ENCODE measurements around the gene PDZD7.

PDZD7 gene

DNA sequence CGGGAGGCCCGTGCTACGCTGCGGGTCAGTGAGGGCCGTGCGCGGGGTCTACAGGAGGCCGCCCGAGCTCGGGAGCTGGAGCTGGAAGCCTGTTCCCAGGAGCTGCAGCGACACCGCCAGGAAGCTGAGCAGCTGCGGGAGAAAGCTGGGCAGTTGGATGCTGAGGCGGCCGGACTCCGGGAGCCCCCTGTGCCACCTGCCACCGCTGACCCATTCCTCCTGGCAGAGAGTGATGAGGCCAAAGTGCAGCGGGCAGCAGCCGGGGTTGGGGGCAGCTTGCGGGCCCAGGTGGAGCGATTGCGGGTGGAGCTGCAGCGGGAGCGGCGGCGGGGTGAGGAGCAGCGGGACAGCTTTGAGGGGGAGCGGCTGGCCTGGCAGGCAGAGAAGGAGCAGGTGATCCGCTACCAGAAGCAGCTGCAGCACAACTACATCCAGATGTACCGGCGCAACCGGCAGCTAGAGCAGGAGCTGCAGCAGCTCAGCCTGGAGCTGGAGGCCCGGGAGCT lies 24.3 kb downstream of the PDZD7 start (continued):
- TF ChIP-seq, protein P1, sequence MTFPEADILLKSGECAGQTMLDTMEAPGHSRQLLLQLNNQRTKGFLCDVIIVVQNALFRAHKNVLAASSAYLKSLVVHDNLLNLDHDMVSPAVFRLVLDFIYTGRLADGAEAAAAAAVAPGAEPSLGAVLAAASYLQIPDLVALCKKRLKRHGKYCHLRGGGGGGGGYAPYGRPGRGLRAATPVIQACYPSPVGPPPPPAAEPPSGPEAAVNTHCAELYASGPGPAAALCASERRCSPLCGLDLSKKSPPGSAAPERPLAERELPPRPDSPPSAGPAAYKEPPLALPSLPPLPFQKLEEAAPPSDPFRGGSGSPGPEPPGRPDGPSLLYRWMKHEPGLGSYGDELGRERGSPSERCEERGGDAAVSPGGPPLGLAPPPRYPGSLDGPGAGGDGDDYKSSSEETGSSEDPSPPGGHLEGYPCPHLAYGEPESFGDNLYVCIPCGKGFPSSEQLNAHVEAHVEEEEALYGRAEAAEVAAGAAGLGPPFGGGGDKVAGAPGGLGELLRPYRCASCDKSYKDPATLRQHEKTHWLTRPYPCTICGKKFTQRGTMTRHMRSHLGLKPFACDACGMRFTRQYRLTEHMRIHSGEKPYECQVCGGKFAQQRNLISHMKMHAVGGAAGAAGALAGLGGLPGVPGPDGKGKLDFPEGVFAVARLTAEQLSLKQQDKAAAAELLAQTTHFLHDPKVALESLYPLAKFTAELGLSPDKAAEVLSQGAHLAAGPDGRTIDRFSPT (tag by site-specific recombination; IDR thresholded peaks at IDR 0.05) = no peak
- TF ChIP-seq ZNF530 (tag by site-specific recombination; IDR thresholded peaks at IDR 0.05; ENCODE audit: low read depth) (no peak), ZNF354C (tag by site-specific recombination; IDR thresholded peaks at IDR 0.05; ENCODE audit: borderline replicate concordance, low read depth) (no peak), MEIS1 (CRISPR knock-in tag; IDR thresholded peaks at IDR 0.05; ENCODE audit: borderline replicate concordance) (no peak), TRIM28 (IDR thresholded peaks at IDR 0.05; ENCODE audit: borderline replicate concordance, low read length) (no peak), ZNF37A (tag by site-specific recombination; IDR thresholded peaks at IDR 0.05) (no peak), ZNF423 (tag by site-specific recombination; IDR thresholded peaks at IDR 0.05) (no peak), ZNF366 (tag by site-specific recombination; conservative IDR thresholded peaks at IDR 0.05) (no peak), ZFP37 (tag by site-specific recombination; IDR thresholded peaks at IDR 0.05) (no peak), ZNF112 (tag by site-specific recombination; IDR thresholded peaks at IDR 0.05) (no peak), SP7 (tag by site-specific recombination; IDR thresholded peaks at IDR 0.05) (no peak), ZNF600 (tag by site-specific recombination; IDR thresholded peaks at IDR 0.05) (peak; percentile 84), HOXA7 (CRISPR knock-in tag; IDR thresholded peaks at IDR 0.05; ENCODE audit: borderline replicate concordance) (no peak), ZNF501 (tag by site-specific recombination; IDR thresholded peaks at IDR 0.05) (no peak), FEZF1 (tag by site-specific recombination; IDR thresholded peaks at IDR 0.05) (no peak), ZNF223 (tag by site-specific recombination; IDR thresholded peaks at IDR 0.05) (no peak), ZNF2 (tag by site-specific recombination; IDR thresholded peaks at IDR 0.05) (0 out of 2 replicates have a peak, but pooled peaks have one; percentile 40), GLIS1 (tag by site-specific recombination; IDR thresholded peaks at IDR 0.05) (0 out of 2 replicates have a peak, but pooled peaks have one; percentile 16), BCL11B (tag by site-specific recombination; IDR thresholded peaks at IDR 0.05; ENCODE audit: low read depth) (no peak), ZNF777 (tag by site-specific recombination; IDR thresholded peaks at IDR 0.05; ENCODE audit: borderline replicate concordance) (no peak), ZFP41 (tag by site-specific recombination; IDR thresholded peaks at IDR 0.05; ENCODE audit: borderline replicate concordance) (no peak)
- TF ChIP-seq, protein P2, sequence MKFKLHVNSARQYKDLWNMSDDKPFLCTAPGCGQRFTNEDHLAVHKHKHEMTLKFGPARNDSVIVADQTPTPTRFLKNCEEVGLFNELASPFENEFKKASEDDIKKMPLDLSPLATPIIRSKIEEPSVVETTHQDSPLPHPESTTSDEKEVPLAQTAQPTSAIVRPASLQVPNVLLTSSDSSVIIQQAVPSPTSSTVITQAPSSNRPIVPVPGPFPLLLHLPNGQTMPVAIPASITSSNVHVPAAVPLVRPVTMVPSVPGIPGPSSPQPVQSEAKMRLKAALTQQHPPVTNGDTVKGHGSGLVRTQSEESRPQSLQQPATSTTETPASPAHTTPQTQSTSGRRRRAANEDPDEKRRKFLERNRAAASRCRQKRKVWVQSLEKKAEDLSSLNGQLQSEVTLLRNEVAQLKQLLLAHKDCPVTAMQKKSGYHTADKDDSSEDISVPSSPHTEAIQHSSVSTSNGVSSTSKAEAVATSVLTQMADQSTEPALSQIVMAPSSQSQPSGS (tag by site-specific recombination; IDR thresholded peaks at IDR 0.05; ENCODE audit: low read depth) = no peak

DNA sequence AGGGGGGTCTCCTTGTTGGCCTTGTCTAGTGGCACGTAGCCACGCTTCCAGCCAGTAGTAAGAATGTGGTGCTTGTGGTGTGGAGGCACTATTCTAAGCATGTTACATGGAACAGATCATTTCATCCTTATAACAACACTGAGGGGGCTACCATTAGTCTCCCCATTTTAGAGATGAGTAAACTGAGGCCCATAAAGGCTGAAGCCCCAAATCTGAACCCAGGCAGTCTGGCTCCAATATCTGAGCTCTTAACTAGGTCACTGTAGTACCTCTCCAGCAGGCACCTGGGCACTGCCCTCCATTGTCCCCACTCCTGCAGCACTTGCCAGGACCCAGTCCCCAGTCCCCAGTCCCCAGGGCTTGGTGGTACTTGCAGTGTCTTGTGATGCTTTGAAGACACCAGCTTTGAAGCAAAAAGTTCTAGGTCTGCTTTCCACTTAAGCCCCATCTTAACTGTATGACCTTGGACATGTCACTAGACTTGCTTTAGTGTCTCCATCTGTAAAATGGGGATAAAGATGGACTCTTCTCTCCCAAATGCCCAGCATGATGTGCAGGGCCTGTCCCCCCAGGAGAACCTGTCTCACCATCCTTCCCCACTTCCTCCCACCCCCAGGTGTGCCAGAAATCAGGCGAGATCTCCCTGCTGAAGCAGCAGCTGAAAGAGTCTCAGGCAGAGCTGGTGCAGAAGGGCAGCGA lies 24.9 kb downstream of the PDZD7 start:
- ChIA-PET POLR2A (interaction anchor here (3.0 kb wide), 1 partner anchor 9 kb away, joined by 9 read pairs; no protein-coding TSS in a partner anchor), CTCF (interaction anchor here (0.9 to 4.5 kb wide), 8 partner anchors 8 to 90 kb away, joined by 3 to 32 read pairs (median 5); no protein-coding TSS in a partner anchor)
- Histone ChIP-seq H3K4me1 (ENCODE audit: control insufficient read depth, insufficient read depth, low read length) (peaks cover 4% of the 10 kb centered on the region; the same call in 1 of the 2 replicates), H3K27ac (ENCODE audit: extremely low read depth, low read depth, low read length) (no peak overlapping the region), H3K36me3 (ENCODE audit: control insufficient read depth in 2 of 2, insufficient read depth in 1 of 2, low read length in 2 of 2) (peaks cover 8 to 67% of the 10 kb centered on the region in 2 experiments; a peak in 2 of 3 replicates), H3K4me3 (ENCODE audit: low read depth, low read length) (no peak overlapping the region), H3K9me3 (ENCODE audit: control insufficient read depth, insufficient read depth, low read depth, low read length) (no peaks in the 10 kb centered on the region)
- TF ChIP-seq, protein P3, sequence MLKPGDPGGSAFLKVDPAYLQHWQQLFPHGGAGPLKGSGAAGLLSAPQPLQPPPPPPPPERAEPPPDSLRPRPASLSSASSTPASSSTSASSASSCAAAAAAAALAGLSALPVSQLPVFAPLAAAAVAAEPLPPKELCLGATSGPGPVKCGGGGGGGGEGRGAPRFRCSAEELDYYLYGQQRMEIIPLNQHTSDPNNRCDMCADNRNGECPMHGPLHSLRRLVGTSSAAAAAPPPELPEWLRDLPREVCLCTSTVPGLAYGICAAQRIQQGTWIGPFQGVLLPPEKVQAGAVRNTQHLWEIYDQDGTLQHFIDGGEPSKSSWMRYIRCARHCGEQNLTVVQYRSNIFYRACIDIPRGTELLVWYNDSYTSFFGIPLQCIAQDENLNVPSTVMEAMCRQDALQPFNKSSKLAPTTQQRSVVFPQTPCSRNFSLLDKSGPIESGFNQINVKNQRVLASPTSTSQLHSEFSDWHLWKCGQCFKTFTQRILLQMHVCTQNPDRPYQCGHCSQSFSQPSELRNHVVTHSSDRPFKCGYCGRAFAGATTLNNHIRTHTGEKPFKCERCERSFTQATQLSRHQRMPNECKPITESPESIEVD (tag by site-specific recombination; IDR thresholded peaks at IDR 0.05) = no peak
- no peak for TF ChIP-seq ZNF37A (tag by site-specific recombination; IDR thresholded peaks at IDR 0.05)
- no peak for TF ChIP-seq ZFP41 (tag by site-specific recombination; IDR thresholded peaks at IDR 0.05; ENCODE audit: borderline replicate concordance)
- TF ChIP-seq EGR2 (tag by site-specific recombination; IDR thresholded peaks at IDR 0.05; ENCODE audit: low read depth) = no peak
- no peak for TF ChIP-seq ZNF423 (tag by site-specific recombination; IDR thresholded peaks at IDR 0.05)
- TF ChIP-seq, protein P4, sequence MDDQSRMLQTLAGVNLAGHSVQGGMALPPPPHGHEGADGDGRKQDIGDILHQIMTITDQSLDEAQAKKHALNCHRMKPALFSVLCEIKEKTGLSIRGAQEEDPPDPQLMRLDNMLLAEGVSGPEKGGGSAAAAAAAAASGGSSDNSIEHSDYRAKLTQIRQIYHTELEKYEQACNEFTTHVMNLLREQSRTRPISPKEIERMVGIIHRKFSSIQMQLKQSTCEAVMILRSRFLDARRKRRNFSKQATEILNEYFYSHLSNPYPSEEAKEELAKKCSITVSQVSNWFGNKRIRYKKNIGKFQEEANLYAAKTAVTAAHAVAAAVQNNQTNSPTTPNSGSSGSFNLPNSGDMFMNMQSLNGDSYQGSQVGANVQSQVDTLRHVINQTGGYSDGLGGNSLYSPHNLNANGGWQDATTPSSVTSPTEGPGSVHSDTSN (CRISPR knock-in tag; IDR thresholded peaks at IDR 0.05) = no peak
- TF ChIP-seq SP7 (tag by site-specific recombination; IDR thresholded peaks at IDR 0.05) = no peak
- TF ChIP-seq, protein P5, sequence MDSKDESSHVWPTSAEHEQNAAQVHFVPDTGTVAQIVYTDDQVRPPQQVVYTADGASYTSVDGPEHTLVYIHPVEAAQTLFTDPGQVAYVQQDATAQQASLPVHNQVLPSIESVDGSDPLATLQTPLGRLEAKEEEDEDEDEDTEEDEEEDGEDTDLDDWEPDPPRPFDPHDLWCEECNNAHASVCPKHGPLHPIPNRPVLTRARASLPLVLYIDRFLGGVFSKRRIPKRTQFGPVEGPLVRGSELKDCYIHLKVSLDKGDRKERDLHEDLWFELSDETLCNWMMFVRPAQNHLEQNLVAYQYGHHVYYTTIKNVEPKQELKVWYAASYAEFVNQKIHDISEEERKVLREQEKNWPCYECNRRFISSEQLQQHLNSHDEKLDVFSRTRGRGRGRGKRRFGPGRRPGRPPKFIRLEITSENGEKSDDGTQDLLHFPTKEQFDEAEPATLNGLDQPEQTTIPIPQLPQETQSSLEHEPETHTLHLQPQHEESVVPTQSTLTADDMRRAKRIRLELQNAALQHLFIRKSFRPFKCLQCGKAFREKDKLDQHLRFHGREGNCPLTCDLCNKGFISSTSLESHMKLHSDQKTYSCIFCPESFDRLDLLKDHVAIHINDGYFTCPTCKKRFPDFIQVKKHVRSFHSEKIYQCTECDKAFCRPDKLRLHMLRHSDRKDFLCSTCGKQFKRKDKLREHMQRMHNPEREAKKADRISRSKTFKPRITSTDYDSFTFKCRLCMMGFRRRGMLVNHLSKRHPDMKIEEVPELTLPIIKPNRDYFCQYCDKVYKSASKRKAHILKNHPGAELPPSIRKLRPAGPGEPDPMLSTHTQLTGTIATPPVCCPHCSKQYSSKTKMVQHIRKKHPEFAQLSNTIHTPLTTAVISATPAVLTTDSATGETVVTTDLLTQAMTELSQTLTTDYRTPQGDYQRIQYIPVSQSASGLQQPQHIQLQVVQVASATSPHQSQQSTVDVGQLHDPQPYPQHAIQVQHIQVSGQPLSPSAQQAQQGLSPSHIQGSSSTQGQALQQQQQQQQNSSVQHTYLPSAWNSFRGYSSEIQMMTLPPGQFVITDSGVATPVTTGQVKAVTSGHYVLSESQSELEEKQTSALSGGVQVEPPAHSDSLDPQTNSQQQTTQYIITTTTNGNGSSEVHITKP (tag by site-specific recombination; IDR thresholded peaks at IDR 0.05) = no peak
